GM23248 (cell line): ENCODE results near the gene LBX2.

Source experiments
- EZH2 ChIP-seq: fragments of 200-600 bp; sonication (generic); IDR thresholded peaks from 2 replicates; pipeline ENCODE4 v1.6.1; 2018; ENCODE audit warnings: antibody characterized with exemption, mild to moderate bottlenecking; ENCODE audit not compliant: insufficient read depth, poor library complexity, severe bottlenecking
- EZH2phosphoT487 ChIP-seq: fragments of 200-600 bp; sonication (generic); IDR thresholded peaks from 2 replicates; pipeline ENCODE4 v1.6.1; 2018; ENCODE audit warnings: antibody characterized with exemption, moderate library complexity, mild to moderate bottlenecking, low read depth; ENCODE audit not compliant: insufficient read depth

- TF ChIP-seq EZH2phosphoT487, result no peak
- TF ChIP-seq EZH2, result no peak
Measured at GRCh38 chr2:74548285-74548899, 49.0 kb upstream of the LBX2 start.
